Stomach (tissue), 9 donors: ENCODE measurements around the gene SLC25A26. TPM values are rescaled to one million over a fixed set of nuclear protein-coding genes. Genes with fewer than 3 reads are reported as not detected.

ENCODE experiments used
- DNase-seq, 2 donors: peaks; one replicate each; pipeline versions ENCODE4 v3.0.0 to v3.0.0-alpha.2; 2013 to 2019
- H3K27ac ChIP-seq, 5 donors: fragments of 200-600 bp in 4 of 5; sonication (generic) in 4 of 5; one replicate each; pipeline ENCODE4 v1.5.1; 2013 to 2019; ENCODE audit warnings: mild to moderate bottlenecking in 1 of 5, moderate library complexity in 1 of 5
- H3K27me3 ChIP-seq, 3 donors: fragments of 200-600 bp; sonication (generic); one replicate each; pipeline ENCODE4 v1.5.1; 2017 to 2019; ENCODE audit warnings: mixed run types in 1 of 3
- H3K36me3 ChIP-seq, 4 donors: fragments of 200-600 bp; sonication (generic); 1 replicate in 3 of 4; 2 replicates in 1 of 4; pipeline ENCODE4 v1.5.1; 2016 to 2019
- H3K4me1 ChIP-seq, 4 donors: fragments of 200-600 bp; sonication (generic); one replicate each; pipeline ENCODE4 v1.5.1; 2016 to 2019
- H3K4me3 ChIP-seq, 4 donors: fragments of 200-600 bp; sonication (generic) in 3 of 4; one replicate each; pipeline ENCODE4 v1.5.1; 2016 to 2019; ENCODE audit warnings: mild to moderate bottlenecking in 1 of 4
- H3K9me3 ChIP-seq, 4 donors: fragments of 200-600 bp; sonication (generic); one replicate each; pipeline ENCODE4 v1.5.1; 2016 to 2019
- CTCF ChIP-seq, 7 experiments: fragments of 450-650 bp in 4 of 7; fragments of 200-600 bp in 3 of 7; sonication (generic) in 3 of 7; IDR thresholded peaks; one replicate each; pipeline ENCODE4 v1.5.1; 2016 to 2019; ENCODE audit warnings: antibody characterized with exemption in 7 of 7, control low read depth in 2 of 7, mild to moderate bottlenecking in 1 of 7
- EP300 ChIP-seq: sonication (generic); formaldehyde crosslinking; IDR thresholded peaks from one replicate; pipeline ENCODE4 v1.6.1; 2017; ENCODE audit warnings: antibody characterized with exemption
- POLR2A ChIP-seq, 4 donors: fragments of 450-650 bp; IDR thresholded peaks; one replicate each; pipeline ENCODE4 v1.6.1; 2016; ENCODE audit warnings: antibody characterized with exemption in 4 of 4, control low read depth in 2 of 4, mild to moderate bottlenecking in 1 of 4, moderate library complexity in 1 of 4
- POLR2AphosphoS5 ChIP-seq, 3 donors: sonication (generic); formaldehyde crosslinking; IDR thresholded peaks; one replicate each; pipeline ENCODE4 v1.6.1; 2016; ENCODE audit warnings: antibody characterized with exemption in 3 of 3
- WGBS, 5 donors: extraction: QIAGEN DNeasy Blood & Tissue Kit in 3 of 5; methylation state at CpG; one replicate each; pipeline versions ENCODE4 v1.1.5 to v1.1.7; 2013 to 2018; 5-methylcytosine and 5-hydroxymethylcytosine counted together
- intact Hi-C: fragments of 100-400 bp; cut with DNase I; formaldehyde crosslinking; loops from one replicate; pipeline ENCODE4 v1.15.1; 2023; ENCODE audit warnings: low total_unique reads
- polyA plus RNA-seq, 3 donors: library from polyadenylated mRNA; stranded (reverse); fragments of 200-250 nt; gene quantifications; one replicate each; pipeline ENCODE4 v1.2.3, GENCODE V29; 2013
- total RNA-seq, 5 donors: library from RNA; depleted of rRNA; stranded (reverse); fragments of >200 nt; gene quantifications; one replicate each; pipeline versions ENCODE4 v1.1.0 to v1.2.3, GENCODE V29; 2014 to 2016
- donor health status: healthy with polysubstance abuse.
- donor health status: Bipolar disorder and iron deficiency.
- donor health status: healthy.

SLC25A26 gene
- total and polyA plus RNA-seq, 8 donors, result 1.2 to 26.6 (median 14.1) TPM

- 92 to 96% (median 95%) methylated on average over 8 of the region's 8 CpGs for WGBS, 5 donors
- TF ChIP-seq CTCF (IDR thresholded peaks at IDR 0.05), result no peak
- TF ChIP-seq EP300, result no peak
- no peak for TF ChIP-seq POLR2A (IDR thresholded peaks at IDR 0.05)
- no peak for TF ChIP-seq POLR2AphosphoS5 (IDR thresholded peaks at IDR 0.05)
These were observed 129.8 kb downstream of the SLC25A26 start for GRCh38 chr3:66350601-66351000.

GRCh38 chr3:66353039-66353438 lies 132.2 kb downstream of the SLC25A26 start:
- 88 to 98% (median 95%) methylated on average over 3 of the region's 3 CpGs for WGBS, 5 donors
- TF ChIP-seq EP300 (no peak), CTCF (IDR thresholded peaks at IDR 0.05) (no peak), POLR2A (IDR thresholded peaks at IDR 0.05) (no peak), POLR2AphosphoS5 (IDR thresholded peaks at IDR 0.05) (no peak)

More at GRCh38 chr3:66350601-66351000, 129.8 kb downstream of the SLC25A26 start:
- Histone ChIP-seq H3K4me1 (peaks cover 0 to 4% (median 0%) of the 10 kb centered on the region in 4 donors), H3K36me3 (peaks cover 0 to 13% (median 12%) of the 10 kb centered on the region in 4 donors), H3K27me3 (no peaks in the 10 kb centered on the region), H3K9me3 (no peaks in the 10 kb centered on the region), H3K27ac (no peak overlapping the region), H3K4me3 (no peak overlapping the region)
- no peak for DNase-seq
- intact Hi-C loops, result no loop called here

GRCh38 chr3:66353530-66353929 lies 132.7 kb downstream of the SLC25A26 start:
- Histone ChIP-seq H3K27me3 (no peaks in the 10 kb centered on the region), H3K9me3 (no peaks in the 10 kb centered on the region), H3K27ac (no peak overlapping the region), H3K4me1 (peaks cover 0 to 4% (median 0%) of the 10 kb centered on the region in 4 donors), H3K4me3 (no peak overlapping the region), H3K36me3 (no peaks in the 10 kb centered on the region)
- intact Hi-C loops, result no loop called here
- 28 to 55% (median 39%) methylated on average over 6 of the region's 6 CpGs for WGBS, 5 donors
- TF ChIP-seq CTCF (IDR thresholded peaks at IDR 0.05) (no peak), POLR2A (IDR thresholded peaks at IDR 0.05) (no peak), EP300 (no peak), POLR2AphosphoS5 (IDR thresholded peaks at IDR 0.05) (no peak)
- DNase-seq, result peak in 1 of 2 donors; percentile 35

More at GRCh38 chr3:66353039-66353438, 132.2 kb downstream of the SLC25A26 start:
- intact Hi-C loops, result no loop called here
- H3K4me3 ChIP-seq, result no peak overlapping the region
- H3K36me3 ChIP-seq, result peaks cover 0 to under 1% (median 0%) of the 10 kb centered on the region in 4 donors
- peaks cover 0 to 4% (median 0%) of the 10 kb centered on the region in 4 donors for H3K4me1 ChIP-seq
- no peaks in the 10 kb centered on the region for H3K27me3 ChIP-seq
- no peak for DNase-seq
- no peaks in the 10 kb centered on the region for H3K9me3 ChIP-seq
- no peak overlapping the region for H3K27ac ChIP-seq

- Histone ChIP-seq H3K4me1 (peaks cover 0 to 4% (median 0%) of the 10 kb centered on the region in 4 donors), H3K9me3 (no peaks in the 10 kb centered on the region), H3K36me3 (no peaks in the 10 kb centered on the region), H3K27me3 (no peaks in the 10 kb centered on the region), H3K4me3 (no peak overlapping the region), H3K27ac (no peak overlapping the region)
- no peak for TF ChIP-seq POLR2AphosphoS5 (IDR thresholded peaks at IDR 0.05)
- TF ChIP-seq EP300, result no peak
- no peak for TF ChIP-seq CTCF (IDR thresholded peaks at IDR 0.05)
- no peak for TF ChIP-seq POLR2A (IDR thresholded peaks at IDR 0.05)
- DNase-seq, result no peak
- 28 to 64% (median 42%) methylated on average over 2 of the region's 2 CpGs for WGBS, 5 donors
- intact Hi-C loops, result no loop called here
These were observed 133.2 kb downstream of the SLC25A26 start for GRCh38 chr3:66354001-66354400.
